ENCODE measurements around the gene SNX27. TPM values are rescaled to one million over a fixed set of nuclear protein-coding genes. Genes with fewer than 3 reads are reported as not detected.
A peak's percentile ranks its signal among the peaks of the same experiment; 100 is the strongest.

SNX27 gene
- total RNA-seq, 1 donor from 2014 or later, result 88.1 TPM

DNA sequence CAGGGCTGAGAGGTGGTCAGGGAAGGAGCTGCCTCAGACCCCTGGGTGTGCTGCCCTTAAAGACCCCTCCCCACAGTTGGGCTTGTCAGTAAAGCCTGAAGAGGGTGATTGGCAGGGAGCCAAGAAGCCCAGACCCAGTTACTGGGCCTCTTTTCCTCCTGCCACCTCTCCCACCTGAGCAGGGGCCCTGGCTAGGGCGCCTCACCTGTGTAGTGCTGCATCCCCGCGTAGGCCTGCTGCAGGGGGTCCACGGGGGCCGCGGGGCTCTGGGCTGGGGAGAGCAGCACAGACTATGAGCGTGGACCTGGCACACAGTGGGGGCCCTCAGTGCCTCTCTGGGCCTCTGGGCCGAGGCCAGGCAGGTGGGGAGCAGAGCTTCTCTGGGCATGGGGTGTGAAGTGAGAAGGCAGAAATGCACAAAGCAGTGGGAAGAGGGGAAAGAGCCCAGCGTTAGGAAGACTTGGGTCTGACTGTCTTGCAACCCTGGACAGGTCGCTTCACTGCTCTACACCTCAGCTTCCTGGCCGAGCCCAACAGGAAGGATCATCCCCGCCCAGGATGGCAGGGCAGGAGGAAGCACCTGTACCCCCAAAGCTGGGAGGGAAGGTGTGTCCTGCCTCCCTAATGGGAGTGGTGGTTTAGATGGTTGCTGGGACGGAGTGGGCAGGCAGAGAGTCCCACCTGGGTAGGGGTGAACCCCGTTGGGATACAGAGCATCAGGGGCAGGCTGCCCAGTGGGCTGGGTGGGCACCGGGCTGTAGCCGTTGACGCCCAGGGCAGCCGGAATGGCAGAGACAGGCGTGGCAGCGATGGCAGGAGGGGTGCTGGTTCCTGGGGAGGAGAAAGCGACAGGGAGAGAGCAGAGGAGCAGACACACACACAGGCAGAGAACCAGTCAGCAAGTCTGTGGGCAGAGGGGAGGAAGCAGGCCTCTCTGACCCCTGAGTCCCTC is 94.9 kb downstream of the SNX27 start:
- DNase-seq, result no peak

DNA sequence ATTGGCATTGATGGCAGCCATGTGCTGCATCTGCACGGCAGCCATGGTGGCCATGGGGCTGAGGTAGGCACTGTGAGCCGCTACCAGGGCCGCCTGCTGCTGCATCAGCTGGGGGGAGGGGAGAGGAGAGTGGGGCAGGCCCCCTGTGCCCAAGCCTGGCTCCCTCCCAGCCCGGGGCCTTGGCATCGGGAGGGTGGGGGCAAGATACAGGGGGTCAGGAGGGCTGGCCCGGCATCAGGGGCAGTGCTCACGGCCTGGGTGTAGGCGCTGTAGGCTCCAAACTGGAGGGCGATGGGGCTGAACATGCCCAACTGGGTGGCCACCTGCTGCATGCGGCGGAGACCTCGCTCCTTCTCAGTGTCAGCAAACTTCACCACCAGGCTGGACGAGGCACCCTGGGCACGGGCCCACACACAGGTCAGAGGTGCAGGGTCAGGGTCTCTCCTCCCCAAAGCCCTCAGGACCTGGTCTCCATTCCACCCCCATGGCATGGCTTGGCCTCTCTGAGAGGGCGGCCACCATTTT is 95.8 kb downstream of the SNX27 start:
- no peak for DNase-seq

DNA sequence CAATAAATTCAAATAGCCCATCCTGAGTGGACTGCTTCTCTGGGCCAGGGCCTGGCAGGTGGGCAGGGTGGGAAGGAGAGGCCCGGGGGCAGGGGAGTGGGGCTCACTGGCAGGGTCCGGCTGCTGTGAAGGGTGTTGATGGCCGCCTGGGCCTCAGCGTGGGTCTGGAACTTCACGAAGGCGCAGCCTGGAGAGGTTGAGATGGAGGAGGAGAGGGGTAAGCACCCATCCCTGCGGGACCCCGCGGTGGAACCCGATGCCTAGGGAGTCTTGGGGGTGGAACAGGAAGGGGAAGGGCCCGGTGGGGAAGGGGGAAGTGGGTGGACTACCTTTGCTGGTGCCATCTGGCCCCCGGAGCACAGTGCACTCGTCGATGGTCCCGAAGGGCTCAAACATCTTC is 97.0 kb downstream of the SNX27 start:
- DNase-seq, result no peak

DNA sequence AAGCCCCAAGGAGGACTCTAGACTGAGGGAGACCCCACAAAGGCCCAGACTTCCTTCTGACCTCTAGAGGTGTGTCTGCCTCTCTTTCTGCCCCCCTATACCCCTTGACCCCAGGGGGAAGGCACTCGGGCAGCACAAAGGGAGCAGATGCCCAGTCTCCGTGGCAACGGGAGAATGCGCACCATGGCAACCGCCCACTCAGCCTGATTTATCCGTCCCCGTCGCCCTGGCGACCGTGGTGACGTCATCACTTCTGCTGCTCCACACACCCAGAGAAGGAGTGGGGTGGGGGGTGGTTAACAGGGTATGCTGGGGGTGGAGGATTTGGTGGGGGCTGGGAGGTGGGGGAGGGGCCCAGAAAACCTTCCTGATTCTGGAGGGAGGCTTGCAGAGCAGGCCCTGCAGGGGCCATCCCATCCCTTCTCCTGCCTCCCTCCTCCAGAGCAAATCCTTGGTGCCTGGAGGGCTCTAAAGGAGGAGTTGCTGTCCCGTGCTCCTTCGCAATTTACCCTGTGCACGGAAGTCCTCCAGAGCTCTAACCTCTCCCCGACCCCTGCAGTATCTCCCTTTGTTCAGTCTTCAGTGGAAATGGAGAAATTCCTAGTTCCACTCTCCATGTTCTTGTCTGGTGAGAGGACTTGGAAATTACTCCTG is 98.5 kb downstream of the SNX27 start:
- DNase-seq, result peak; percentile 84

DNA sequence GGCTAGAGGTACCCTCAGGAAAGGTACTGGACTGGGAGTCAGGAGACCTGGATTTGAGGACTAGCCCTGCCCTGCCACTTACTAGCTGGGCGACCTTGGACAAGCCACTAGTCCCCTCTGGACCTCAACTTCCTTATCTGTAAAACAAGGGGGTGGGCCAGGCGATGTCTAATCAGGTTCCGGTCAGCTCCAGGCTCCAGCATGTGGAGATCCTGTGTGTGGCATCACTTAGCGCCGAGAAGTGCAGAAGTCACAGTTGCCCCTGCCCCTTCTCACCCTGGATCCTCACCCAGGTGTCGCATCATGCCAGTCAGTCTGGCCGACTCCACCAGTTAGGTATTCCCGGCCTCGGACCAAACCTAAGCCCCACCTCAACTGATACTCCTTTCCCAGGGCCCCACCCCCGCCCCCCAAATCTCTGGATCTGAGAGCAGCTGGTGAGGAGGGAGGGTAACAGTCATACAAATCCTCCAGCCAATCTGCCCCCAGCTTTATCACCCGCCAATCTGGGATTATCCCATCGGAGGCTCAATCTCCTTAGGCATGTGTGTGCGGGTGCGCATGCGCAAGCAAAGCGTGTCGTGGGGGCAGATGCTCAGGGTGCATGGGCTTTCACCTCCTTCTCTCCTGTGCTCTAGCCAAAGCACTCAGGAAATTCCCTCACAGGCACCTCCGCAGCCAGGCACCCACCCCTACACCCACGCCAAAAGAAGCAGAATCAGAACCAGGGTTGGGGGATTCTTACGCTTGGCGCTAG is 99.4 kb downstream of the SNX27 start:
- peak; percentile 47 for DNase-seq

DNA sequence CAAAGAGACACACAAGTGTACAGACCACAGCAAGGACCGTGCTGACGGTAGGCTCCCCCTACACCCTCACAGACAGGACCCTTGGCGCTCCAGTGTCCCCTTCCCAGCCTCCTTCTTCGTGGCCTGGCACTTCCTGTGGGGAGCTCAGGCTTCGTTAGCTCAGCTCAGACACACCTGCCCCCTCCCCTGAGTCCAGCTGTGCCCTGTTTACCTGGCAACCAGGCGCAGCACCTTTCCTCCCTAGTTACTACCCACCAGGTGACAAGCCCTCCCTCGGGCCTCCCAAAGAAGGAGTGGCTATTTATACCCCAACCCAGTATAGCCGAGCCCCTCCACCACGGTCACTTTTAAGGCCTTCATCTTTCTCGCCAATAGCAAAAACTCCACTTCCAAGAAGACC is 100.1 kb downstream of the SNX27 start:
- no peak for DNase-seq

DNA sequence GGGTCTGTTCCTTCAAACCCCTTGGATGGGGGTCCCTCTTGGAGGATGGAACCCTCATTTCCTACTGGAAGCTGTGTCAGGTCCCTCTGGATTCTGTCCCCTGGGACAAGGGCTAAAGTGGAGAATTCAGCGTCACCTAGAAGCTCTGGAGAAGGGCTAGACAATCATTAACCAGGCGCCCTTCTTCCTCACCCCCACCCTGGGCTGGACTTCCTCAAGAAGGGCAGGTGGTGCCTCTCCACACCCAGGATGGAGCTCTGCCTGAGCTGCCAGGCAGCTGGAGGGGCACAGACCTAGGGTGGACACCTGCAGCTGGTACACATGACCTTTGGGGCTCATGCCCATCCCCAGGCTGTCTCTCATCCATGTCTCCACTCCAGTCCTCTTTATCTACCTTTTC is 101.2 kb downstream of the SNX27 start:
- DNase-seq, result no peak

DNA sequence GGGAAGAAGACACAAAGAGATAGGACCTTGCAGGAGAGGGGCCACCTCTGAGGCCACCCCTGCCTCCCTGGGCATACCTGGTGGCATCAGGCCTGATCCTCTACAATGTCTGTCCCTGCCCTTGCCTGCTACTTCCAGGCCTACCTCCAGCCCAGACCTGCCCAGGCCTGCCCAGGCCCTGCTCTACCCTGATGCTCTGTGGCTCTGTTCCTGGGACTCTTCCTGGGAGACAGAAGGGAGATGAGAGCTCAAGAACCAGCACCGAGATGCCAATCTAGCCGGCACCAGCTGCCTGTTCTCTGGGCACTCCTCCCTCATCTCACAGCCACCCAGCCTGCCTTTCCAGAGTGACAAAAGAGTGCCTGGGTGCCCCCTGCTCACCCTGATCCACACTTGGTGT is 102.0 kb downstream of the SNX27 start:
- DNase-seq, result no peak

DNA sequence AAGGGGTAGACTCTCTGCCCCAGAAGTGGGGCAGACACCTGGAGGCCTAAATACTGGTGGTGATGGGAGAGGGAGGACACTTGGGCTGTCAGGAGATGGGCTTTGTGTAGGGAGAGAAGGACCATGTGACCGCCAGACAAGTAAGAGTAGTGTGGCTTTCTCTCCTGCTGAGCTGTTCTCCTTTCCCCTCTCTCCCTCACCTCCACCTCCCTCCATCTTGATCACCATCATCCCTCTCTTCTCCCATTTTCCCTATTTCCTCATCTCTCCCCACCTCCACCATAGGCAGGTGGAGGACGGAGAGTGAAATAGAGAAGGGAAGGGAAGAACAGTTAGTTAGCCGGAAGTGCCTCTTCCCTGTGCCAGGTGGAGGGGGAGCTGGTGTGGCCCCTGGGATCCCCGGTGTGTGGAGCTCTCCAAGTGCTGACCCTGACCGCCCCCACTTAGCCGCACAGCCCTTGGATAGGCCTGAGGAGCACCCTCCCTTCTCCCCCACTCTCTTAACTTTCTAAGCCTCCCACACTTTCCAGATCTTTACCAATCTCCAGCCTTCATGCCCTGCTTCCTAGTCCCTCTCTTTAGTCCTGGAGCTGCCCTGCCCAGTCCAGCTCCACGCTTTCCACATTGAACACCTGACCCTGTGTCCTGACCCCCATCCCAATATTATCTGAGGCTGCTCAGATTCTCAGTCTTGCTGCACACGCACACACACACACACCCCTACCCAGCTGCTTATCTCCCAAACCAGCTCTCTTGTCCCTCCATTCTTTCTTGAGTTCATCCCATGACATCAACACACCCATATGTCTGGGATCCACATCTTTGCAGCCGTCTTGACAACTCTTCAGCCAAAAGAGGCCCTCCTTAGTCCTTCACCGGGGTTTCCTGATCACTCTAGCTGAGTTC is 103.2 kb downstream of the SNX27 start:
- DNase-seq, result no peak

DNA sequence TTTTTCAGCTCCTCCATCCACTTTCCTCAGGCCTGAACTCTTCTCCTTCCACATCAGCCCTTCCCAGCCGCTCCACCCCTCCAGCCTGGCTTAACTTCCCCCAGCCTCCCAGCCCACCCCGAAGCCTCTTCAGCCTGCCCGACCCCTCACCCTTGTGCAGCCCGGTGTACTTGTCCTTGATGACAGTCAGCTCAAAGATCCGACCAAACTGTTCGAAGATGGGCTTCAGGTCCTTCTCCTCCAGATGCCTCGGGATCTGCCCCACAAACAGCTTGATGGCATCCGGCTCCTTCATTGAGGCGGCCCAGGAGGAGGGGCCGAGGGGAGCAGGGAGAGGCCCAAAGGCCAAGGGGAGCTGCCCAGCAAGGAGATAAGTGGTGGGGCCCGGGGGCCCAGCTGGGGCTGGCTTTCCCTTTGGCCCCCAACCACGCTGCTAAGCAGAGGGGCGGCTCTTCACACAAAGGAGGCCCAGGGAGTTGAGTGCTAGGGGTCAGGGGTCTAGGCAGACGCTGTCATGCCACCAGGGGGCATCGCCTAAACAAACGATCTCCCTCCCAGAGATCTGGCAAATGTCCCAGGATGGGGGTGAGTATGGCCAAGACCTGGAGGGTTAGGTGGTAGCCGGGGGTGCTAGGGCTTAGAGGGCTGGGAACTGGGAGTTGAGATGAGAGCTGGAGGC is 104.0 kb downstream of the SNX27 start:
- no peak for DNase-seq

DNA sequence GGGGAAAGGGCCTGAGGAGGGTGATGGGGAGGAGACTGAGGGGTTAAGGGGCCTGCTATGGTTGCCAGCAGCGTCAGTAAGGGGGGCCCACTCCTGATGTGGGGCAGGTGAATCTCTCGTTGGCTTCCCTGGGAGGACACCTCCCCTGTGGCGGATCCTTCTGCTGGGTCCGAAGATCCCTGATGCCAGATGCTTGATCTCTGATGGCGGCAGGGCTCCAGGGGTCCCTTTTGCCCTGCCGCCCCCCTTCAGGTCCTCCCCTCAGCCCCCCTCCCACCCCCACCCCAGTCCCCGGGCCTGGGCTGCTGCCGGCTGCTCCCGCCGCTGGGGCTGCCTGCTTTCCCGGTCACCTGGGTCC is 104.5 kb downstream of the SNX27 start:
- no peak for DNase-seq

DNA sequence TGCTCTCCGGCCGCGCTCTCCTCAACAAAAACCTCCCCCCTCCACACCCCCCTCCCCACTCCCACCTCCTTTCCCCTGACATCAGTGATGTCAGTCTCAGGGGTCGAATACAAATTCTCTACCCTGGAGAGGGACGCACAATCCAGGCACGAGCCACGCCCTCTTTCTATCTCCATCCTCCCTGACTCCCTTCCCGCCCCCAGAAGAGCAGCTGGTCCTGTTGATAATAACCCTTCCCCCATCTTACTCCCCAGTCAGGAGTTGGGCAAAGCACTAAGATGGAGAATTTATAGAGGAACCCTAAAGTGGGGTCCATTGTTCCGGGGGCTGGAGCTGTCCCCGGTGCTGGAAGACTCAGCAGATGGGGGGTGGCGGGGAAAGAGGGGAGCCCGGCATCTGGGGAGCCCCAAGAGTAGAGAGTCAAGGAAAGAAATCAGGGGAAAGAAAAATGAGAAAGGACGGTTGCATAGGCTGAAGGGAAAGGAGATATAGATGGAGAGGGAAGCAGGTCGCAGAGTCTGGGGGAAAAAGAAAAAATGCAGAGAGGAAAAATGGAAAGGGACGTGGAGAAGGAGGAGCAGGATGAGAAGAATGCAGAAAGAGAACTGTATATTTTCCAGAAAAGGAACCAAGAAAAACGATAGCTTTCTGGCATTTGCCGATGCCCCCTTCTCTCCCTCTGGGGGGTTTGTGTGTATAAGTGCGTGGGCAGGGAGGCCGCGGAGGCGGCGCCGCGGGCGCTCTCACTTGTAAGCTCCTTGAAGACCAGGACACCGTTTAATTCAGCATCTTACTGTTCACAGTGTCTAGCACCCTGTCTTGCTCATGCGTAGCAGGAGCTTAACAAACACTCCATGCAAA is 105.2 kb downstream of the SNX27 start, which contains the start of gene CELF3:
Gene CELF3 (minus strand): TSS at position 33 of the 861 bp plus-strand sequence. CDS start 783 bp downstream, outside the sequence.
- DNase-seq, result peak; percentile 80

DNA sequence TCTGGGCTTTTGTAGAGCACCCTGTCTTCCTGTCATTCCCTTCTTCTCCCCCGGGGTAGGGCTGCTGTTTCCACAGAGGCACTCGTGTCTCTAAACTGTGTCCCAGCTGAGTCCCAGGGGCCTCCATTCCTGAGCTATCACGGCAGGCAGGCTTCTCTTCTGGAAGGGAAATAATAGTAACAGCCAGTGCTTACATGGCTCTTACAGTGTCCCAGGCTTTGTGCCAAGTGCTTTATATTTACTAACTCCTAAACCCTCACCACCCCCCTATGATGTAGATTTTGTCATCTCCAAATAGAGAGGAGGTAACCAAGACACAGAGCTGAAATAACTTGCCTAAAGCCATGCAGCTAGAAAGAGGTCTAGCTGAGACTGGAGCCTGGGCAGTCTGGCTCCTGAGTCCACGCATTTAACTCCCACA is 106.2 kb downstream of the SNX27 start:
- DNase-seq, result no peak

DNA sequence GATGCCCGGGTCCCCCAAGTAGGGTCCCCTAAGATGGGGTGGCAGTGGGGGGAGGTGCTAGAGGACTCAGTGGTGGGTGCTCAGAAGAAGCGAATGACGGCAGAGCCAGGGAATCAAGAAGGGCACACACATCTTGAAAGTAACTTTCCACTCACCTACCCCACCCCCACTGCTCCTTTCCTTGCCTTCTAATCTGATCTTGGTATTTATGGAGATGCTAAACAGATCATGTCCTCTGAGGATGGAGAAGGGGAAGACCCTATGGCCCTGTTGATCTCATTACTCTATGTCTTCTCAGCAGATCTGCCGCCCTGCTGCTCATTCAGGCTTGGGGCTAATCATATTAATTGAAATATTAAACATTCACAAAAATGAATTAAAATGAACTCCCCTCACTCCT is 106.8 kb downstream of the SNX27 start:
- DNase-seq, result no peak

DNA sequence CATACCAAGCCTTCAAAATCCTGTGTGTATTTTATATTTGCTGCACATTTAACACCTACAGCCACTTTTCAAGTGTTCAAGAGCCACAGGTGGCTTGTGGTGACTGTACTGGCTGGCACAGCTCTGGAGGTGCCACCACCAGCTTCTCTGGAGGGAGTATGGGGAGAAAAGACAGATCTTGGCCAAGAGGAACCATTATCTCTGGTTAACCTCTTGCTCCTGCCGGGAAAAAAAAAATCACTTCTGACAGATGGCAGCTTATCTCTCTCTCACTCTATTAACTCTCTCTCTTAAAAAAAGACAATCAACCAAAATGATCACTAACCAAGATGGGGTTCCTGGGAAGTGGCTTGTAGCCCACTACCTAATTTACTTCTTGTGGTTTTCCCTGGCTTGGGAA is 108.3 kb downstream of the SNX27 start:
- DNase-seq, result no peak

DNA sequence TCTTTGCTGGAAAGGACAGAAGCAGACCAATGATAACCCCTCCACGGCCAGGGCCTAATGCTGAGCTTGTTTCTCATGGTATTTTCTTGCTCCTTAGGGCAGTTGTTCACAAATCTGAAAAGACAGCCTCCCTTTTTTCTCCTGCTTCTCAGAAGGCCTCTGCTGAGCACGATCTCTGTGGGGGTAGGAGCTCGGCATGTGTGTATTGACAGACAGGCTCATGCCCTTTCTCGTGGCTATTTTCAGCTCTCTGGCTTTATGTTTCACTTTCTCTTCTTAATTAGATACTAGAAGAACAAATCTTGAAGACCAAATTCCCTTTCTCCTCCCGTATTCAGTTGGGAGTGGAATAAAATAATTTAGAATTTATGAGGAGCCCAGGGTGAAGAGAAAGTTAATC is 108.7 kb downstream of the SNX27 start:
- DNase-seq, result no peak

DNA sequence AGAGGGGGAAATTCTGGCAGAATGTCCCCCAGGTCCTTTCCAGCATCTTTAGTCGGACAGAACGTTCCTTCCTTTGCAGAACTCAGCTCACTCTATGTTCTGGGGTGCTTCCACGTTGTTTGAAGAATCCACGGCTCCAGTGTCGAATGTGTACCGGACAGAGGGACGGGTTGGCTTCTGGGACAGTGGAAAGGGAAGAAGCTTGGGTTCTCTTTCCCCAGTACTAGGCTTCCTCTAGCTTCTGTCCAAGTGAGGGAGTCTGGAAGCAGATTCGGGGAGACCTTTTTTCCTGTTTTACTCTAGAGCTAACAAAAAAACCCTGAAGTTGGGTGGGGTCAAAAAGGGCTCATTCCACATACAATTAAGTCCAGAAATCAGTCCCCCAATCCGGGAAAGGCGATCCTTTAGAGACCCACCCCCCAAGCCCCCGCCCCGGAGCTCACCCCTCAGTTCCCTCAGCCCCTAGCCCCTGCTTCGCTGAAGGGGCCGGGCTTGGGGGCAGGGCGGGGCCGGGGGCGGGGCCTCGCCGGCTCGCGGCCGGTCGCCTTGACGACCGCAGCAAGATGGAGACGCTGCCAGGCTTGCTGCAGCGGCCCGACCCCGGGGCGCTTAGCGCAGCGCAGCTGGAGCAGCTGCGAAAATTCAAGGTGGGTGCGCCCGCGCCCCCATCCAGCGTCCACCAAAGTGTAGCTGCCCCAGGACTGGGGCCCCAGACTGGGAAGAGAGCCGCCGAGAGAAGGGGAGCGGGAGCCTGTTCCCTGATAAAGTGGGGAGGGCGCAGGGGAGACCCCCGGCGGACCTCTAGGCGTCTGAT is 109.3 kb downstream of the SNX27 start, which contains the start of gene RIIAD1:
Gene RIIAD1 (plus strand): TSS at position 549 of the 814 bp plus-strand sequence. CDS start 15 bp downstream, at position 564.
- no peak for DNase-seq

DNA sequence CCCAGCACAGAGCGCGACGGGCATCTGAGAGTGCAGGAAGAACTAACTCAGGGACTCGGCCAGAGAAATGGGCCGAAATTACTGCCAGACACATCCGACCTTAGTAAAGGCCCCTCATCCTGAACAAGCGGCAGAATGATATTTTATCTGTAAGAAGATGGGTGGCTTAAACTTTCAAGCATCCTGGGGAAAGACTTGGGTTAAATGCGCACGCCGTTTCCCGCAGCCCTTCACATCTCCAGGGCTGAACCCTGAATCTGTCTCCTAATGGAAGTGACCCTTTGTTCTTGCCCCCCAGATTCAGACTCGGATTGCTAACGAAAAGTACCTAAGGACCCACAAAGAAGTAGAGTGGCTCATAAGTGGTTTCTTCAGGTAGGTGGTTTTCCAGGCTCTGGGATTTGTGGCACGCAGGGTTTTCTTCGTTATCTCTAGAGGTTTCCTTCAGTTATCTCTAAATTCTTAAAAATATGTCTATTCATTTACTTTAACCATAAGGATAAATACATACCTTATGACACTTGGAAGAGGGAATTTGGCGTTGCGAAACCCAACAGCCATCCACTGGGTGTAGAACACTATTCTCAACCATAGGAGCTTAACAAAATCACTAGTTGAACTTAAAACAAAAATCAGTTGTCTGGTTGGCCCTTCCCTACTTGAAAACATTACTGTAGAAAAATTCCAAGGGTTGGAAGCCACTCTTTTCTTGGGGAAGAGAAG is 110.1 kb downstream of the SNX27 start:
- no peak for DNase-seq
